SH-SY5Y (cell line): ENCODE measurements around the gene ANAPC5.

Source experiments
- GATA2 ChIP-seq: IDR thresholded peaks from 2 replicates; pipeline ENCODE4 v1.6.1; 2011; ENCODE audit warnings: mild to moderate bottlenecking, low read depth, low read length
- GATA3 ChIP-seq: IDR thresholded peaks from 2 replicates; pipeline ENCODE4 v1.6.1; 2011; ENCODE audit warnings: low read depth, mild to moderate bottlenecking, low read length, moderate library complexity

- TF ChIP-seq GATA2 (no peak), GATA3 (no peak)
These were observed 12.5 kb upstream of the ANAPC5 start for GRCh38 chr12:121364683-121365121.
